ENCODE measurements around the gene SMAD7.

SMAD7 gene

GRCh38 chr18:48959921-48960920 is 9.5 kb upstream of the SMAD7 start:
- FAIRE-seq: no peak

- FAIRE-seq: no peak
These were observed 8.8 kb upstream of the SMAD7 start for GRCh38 chr18:48959551-48959920.

DNA sequence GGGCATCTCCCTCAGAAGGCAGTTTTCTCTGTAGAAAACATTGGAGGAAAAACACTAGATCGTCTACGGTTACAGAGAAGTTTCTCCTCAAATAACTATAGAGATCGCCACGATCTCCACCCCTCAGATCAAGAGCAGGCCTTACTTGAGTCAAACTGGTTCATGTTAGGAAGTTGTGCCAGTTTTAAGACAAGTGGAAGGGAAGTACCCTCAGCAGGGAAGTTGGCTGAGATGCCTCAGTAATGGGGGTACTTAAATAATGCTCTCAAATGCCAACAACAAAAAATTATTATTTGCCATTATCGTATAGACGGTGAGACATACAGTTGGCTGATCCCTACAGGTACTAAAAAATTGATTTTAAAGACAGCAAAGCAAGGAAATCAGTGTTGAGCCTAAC is 8.2 kb upstream of the SMAD7 start:
- no peak for FAIRE-seq

DNA sequence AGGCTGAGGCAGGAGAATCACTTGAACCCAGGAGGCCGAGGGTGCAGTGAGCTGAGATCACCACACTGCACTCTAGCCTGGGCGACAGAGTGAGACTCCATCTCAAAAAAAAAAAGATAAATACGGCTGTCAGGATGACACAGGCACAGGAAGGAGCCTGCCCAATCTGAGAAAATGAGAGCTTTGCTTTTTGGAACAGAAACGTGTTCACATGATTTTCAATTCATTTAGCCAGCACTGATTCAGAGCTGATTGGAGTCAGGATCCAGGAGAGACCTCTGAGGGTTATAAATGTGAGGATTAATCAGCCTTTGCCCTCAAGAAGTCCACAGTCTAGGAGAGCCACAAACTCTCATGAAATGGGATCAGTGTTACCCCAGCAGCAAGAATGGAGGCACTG is 6.9 kb upstream of the SMAD7 start:
- no peak for FAIRE-seq

- FAIRE-seq: no peak
These were observed 6.4 kb upstream of the SMAD7 start for GRCh38 chr18:48957136-48957535.

GRCh38 chr18:48956356-48956755 is 5.6 kb upstream of the SMAD7 start:
- FAIRE-seq: no peak

DNA sequence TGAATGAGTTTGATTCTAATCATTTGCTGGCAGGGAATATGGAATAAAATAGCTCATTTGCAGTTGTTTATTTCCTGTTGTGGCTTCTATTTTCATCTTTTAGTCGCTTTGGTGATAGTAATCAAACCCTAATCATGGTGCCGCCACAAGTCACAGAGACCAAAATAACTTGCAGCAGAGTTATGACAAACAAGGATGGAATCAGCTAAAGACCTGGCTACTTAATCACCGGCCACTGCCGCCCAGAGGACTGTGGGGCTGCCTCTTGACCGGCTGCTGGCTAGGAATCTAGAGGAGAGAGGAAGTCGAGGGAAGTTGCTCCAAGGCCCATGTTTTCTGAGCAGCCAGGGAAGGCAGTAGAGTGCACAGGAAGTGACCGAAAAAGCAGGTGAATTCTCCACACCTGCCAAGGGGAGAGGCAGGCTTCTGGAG is 5.1 kb upstream of the SMAD7 start:
- FAIRE-seq: no peak

- no peak for FAIRE-seq
These were observed 4.4 kb upstream of the SMAD7 start for GRCh38 chr18:48954886-48955819.

- no peak for FAIRE-seq
These were observed 2.4 kb upstream of the SMAD7 start for GRCh38 chr18:48953104-48953706.

DNA sequence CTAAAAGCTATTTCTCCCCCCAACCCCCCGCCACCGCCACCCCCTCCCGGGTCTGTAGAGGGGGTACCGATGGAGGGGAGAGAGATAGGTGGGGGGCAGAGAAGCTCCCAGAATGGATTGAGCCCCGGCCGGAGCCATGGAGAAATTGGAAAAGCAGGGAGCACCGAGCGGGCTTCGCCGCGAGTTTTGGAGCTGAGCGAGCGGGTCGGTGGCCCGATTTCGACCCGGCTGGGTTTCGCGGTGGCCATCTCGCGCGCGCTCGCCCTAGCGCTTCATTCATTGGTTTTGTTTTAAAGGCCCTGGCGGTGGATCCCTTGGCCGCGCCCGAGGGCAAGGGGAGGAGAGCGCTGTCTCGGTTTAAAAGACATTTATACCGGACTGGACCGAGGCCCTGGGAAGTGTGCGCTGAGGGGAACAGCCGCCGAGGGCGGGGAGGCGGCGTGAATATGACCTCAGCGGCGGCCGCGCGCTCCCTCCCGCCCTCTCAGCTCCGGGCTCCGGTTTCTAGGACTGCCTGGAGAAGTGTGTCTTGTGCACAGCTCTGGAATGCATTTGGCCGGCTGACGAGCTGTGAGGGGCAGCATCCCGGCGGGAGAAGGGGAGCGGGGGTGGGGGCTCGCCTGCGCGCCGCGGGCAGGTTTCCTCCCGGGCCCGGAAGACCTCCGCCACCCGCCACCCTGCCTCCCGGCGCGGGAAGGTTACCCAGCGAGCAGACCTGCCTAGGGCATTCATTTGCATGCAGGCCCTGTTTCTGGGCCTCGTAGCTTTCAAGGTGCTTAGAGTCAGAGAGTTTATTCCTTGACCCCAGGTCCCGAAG is 1.7 kb upstream of the SMAD7 start:
- no peak for FAIRE-seq

DNA sequence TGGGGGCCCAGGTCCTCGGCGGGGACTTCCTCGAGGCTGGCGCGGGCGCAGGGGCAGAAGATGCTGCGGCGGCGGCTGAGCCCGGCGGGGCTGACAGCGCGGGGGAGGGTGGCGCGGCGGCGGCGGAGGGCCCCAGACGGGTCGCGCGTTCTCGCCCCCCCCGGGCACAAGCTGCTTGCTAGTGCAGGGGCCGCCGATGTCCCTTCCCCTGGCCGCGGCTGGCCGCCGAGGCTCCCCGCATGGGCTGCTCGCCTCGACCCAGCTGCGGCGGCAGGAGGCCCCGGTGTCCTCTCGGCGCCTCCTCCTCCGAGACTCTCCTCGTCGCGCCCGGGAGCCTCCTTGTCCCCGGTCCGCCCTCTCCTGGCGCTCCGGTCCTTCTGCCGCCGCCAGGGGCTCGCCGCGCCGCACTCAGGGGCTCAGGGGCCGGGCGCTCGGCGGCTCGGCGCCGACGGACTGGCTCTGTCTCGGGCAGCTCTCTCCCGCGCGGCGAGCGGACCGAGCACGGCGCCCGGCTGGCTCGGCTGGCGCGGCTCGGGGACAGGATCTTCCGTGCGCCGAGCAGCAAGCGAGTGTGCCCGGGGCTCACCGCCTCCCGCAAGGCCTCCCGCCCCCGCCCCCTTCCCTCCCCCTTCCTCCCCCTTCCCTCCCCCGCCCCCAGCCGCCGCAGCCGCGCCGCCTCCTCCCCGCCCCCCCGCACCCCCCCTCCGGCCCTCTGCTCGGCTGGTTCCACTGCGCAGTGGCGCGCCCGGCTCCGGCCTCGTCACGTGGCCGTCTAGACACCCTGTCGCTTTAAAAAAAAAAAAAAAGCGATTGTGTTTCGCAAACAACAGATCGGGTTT is 902 bp upstream of the SMAD7 start:
- FAIRE-seq: no peak

- FAIRE-seq: no peak
These were observed 894 bp downstream of the SMAD7 start for GRCh38 chr18:48949606-48950535.

GRCh38 chr18:48949050-48949605 is 1.6 kb downstream of the SMAD7 start:
- FAIRE-seq: no peak

DNA sequence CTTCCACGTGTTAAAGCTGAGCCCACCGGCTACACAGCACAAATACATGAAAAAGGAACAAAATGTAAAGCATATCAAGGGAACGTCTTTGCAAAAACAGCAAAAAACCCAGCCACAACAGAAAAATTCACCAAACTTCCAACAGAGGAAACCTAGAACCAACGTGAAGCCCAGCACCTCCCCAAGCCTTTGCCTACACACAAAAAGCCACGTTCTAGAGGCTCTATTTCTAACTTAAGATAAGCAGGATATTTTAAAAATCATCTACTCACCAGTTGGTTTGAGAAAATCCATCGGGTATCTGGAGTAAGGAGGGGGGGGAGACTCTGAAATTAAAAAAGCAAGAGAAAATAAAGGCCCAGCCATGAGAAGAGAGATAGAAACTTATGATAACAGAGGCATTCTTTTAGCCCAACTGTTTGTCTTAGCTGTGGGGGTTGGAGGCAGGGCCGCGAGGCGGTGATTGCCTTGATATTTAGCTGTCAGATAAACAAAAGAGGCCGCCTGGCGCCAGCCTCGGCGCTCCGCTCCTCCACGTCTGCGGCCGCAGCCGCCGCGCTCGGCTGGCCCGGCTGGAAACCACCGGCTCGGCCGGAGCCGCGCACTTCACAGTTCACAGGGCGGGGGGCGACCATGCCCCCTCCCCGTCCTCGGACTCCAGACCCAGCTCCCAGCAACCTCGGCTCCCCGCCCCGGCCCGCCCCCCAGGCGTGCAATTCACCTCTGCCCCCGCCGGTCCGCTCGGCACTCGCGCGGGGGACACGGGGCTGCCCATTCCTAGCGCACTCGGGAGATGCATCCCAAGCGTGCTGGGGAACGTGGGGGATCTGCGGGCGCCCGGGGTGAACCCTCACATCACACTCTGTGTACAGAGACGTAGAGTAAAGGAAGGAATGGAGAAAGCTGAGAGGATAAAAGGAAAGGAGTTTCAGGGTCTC is 2.4 kb downstream of the SMAD7 start:
- no peak for FAIRE-seq

DNA sequence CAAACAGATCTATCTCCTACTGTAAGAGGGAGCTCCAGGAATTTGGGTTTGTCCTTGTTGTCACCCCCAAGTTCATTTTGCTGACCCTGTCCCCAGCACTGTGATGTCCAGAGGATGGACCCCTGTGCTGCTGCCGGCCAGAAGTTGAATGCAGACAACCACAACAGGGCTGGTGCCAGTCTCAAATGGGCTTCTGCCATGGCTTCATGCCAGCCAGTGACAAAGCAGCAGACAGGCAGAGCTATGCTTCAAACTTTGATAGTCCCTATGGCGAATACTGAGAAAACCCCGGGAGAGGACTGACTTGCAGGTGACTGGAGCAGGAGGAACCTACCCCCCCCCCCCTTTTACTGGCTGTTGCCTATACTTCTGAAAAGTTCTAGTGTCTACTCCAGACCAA is 3.2 kb downstream of the SMAD7 start:
- FAIRE-seq: no peak

GRCh38 chr18:48947092-48947491 is 3.7 kb downstream of the SMAD7 start:
- FAIRE-seq: no peak

DNA sequence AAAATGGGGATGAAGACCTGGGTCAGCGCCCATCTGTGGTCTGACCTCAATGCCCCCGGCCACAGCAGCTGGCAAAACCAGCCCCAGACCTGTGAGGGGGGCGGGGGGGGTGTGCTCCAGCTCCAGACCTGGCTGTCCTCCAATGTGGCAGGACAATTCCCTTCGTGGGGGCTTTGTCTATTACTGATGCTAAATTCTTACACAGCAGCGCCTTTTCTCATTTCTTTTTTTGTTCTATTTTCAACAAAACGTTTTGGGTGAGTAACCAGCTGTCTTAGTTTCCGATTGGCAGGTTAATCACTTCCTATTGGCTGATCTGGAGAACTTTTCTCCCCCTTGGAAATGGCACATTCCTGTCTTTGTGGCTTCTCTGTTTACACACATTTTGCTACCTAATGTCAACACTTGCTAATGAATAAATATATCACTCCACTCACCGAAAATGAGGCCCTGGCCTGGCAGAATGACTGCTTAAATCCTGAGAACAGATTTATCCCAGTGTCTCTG is 4.4 kb downstream of the SMAD7 start:
- no peak for FAIRE-seq

DNA sequence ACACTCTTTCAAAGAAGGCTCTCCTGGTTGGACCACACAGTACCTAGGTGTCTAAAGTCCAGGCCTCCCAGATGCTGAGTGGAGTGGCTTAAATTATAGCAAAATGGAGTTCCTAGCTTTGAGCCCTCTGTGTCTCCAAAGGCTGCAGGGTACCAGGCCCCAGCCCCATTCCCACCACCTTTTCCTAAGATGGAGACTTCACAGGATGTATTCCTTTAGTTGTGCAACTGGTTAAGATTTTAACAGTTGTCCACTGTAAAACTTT is 4.9 kb downstream of the SMAD7 start:
- FAIRE-seq: no peak

GRCh38 chr18:48944634-48945033 is 6.1 kb downstream of the SMAD7 start:
- FAIRE-seq: no peak
